ENCODE results near the gene WDR45B.

Gene WDR45B

GRCh38 chr17:82675476-82676245 is 27.4 kb upstream of the WDR45B start:
- Histone ChIP-seq H3K27me3 (ENCODE audit: insufficient read depth, low read length) (no peaks in the 10 kb centered on the region), H3K27ac (ENCODE audit: low read depth, low read length) (no peak overlapping the region), H3K4me3 (ENCODE audit: low read depth, low read length) (no peak overlapping the region), H3K36me3 (ENCODE audit: insufficient read depth, low read length) (no peaks in the 10 kb centered on the region), H3K4me1 (ENCODE audit: control insufficient read depth, insufficient read depth, low read length, unreplicated experiment) (no peaks in the 10 kb centered on the region), H3K79me2 (ENCODE audit: control insufficient read depth, insufficient read depth, low read length, unreplicated experiment) (no peaks in the 10 kb centered on the region), H2AFZ (ENCODE audit: low read length, unreplicated experiment) (no peak overlapping the region)

GRCh38 chr17:82674656-82675475 is 26.6 kb upstream of the WDR45B start:
- Histone ChIP-seq H2AFZ (ENCODE audit: low read length, unreplicated experiment) (no peak overlapping the region), H3K4me1 (ENCODE audit: control insufficient read depth, insufficient read depth, low read length, unreplicated experiment) (no peaks in the 10 kb centered on the region), H3K4me3 (ENCODE audit: low read depth, low read length) (no peak overlapping the region), H3K79me2 (ENCODE audit: control insufficient read depth, insufficient read depth, low read length, unreplicated experiment) (no peaks in the 10 kb centered on the region), H3K27me3 (ENCODE audit: insufficient read depth, low read length) (no peaks in the 10 kb centered on the region), H3K36me3 (ENCODE audit: insufficient read depth, low read length) (no peaks in the 10 kb centered on the region), H3K27ac (ENCODE audit: low read depth, low read length) (no peak overlapping the region)

GRCh38 chr17:82670661-82671450 is 22.6 kb upstream of the WDR45B start:
- no peaks in the 10 kb centered on the region for H3K27me3 ChIP-seq (ENCODE audit: insufficient read depth, low read length)
- no peak overlapping the region for H3K27ac ChIP-seq (ENCODE audit: low read depth, low read length)
- no peaks in the 10 kb centered on the region for H3K36me3 ChIP-seq (ENCODE audit: insufficient read depth, low read length)
- no peak overlapping the region for H2AFZ ChIP-seq (ENCODE audit: low read length, unreplicated experiment)
- no peak overlapping the region for H3K4me3 ChIP-seq (ENCODE audit: low read depth, low read length)
- no peaks in the 10 kb centered on the region for H3K4me1 ChIP-seq (ENCODE audit: control insufficient read depth, insufficient read depth, low read length, unreplicated experiment)
- no peaks in the 10 kb centered on the region for H3K79me2 ChIP-seq (ENCODE audit: control insufficient read depth, insufficient read depth, low read length, unreplicated experiment)

GRCh38 chr17:82668631-82669099 is 20.4 kb upstream of the WDR45B start:
- Histone ChIP-seq H2AFZ (ENCODE audit: low read length, unreplicated experiment) (no peak overlapping the region), H3K36me3 (ENCODE audit: insufficient read depth, low read length) (no peaks in the 10 kb centered on the region), H3K27me3 (ENCODE audit: insufficient read depth, low read length) (no peaks in the 10 kb centered on the region), H3K27ac (ENCODE audit: low read depth, low read length) (no peak overlapping the region), H3K4me3 (ENCODE audit: low read depth, low read length) (no peak overlapping the region), H3K79me2 (ENCODE audit: control insufficient read depth, insufficient read depth, low read length, unreplicated experiment) (no peaks in the 10 kb centered on the region), H3K4me1 (ENCODE audit: control insufficient read depth, insufficient read depth, low read length, unreplicated experiment) (no peaks in the 10 kb centered on the region)

- Histone ChIP-seq H3K4me3 (ENCODE audit: low read depth, low read length) (no peak overlapping the region), H3K4me1 (ENCODE audit: control insufficient read depth, insufficient read depth, low read length, unreplicated experiment) (no peaks in the 10 kb centered on the region), H3K79me2 (ENCODE audit: control insufficient read depth, insufficient read depth, low read length, unreplicated experiment) (no peaks in the 10 kb centered on the region), H3K27ac (ENCODE audit: low read depth, low read length) (no peak overlapping the region), H3K36me3 (ENCODE audit: insufficient read depth, low read length) (no peaks in the 10 kb centered on the region), H2AFZ (ENCODE audit: low read length, unreplicated experiment) (no peak overlapping the region), H3K27me3 (ENCODE audit: insufficient read depth, low read length) (no peaks in the 10 kb centered on the region)
These were observed 19.9 kb upstream of the WDR45B start for GRCh38 chr17:82668024-82668630.

GRCh38 chr17:82667668-82668000 is 19.4 kb upstream of the WDR45B start:
- no peaks in the 10 kb centered on the region for H3K27me3 ChIP-seq (ENCODE audit: insufficient read depth, low read length)
- no peak overlapping the region for H3K4me3 ChIP-seq (ENCODE audit: low read depth, low read length)
- no peaks in the 10 kb centered on the region for H3K4me1 ChIP-seq (ENCODE audit: control insufficient read depth, insufficient read depth, low read length, unreplicated experiment)
- no peak overlapping the region for H2AFZ ChIP-seq (ENCODE audit: low read length, unreplicated experiment)
- no peaks in the 10 kb centered on the region for H3K79me2 ChIP-seq (ENCODE audit: control insufficient read depth, insufficient read depth, low read length, unreplicated experiment)
- no peak overlapping the region for H3K27ac ChIP-seq (ENCODE audit: low read depth, low read length)
- no peaks in the 10 kb centered on the region for H3K36me3 ChIP-seq (ENCODE audit: insufficient read depth, low read length)

GRCh38 chr17:82666931-82667667 is 18.9 kb upstream of the WDR45B start:
- Histone ChIP-seq H3K4me3 (ENCODE audit: low read depth, low read length) (no peak overlapping the region), H2AFZ (ENCODE audit: low read length, unreplicated experiment) (no peak overlapping the region), H3K36me3 (ENCODE audit: insufficient read depth, low read length) (no peaks in the 10 kb centered on the region)

GRCh38 chr17:82665891-82666290 is 17.6 kb upstream of the WDR45B start:
- Histone ChIP-seq H3K4me1 (ENCODE audit: control insufficient read depth, insufficient read depth, low read length, unreplicated experiment) (no peaks in the 10 kb centered on the region), H3K79me2 (ENCODE audit: control insufficient read depth, insufficient read depth, low read length, unreplicated experiment) (no peaks in the 10 kb centered on the region), H3K27me3 (ENCODE audit: insufficient read depth, low read length) (no peaks in the 10 kb centered on the region), H3K36me3 (ENCODE audit: insufficient read depth, low read length) (no peaks in the 10 kb centered on the region), H3K4me3 (ENCODE audit: low read depth, low read length) (no peak overlapping the region), H2AFZ (ENCODE audit: low read length, unreplicated experiment) (no peak overlapping the region), H3K27ac (ENCODE audit: low read depth, low read length) (no peak overlapping the region)

More at GRCh38 chr17:82666931-82667667, 18.9 kb upstream of the WDR45B start:
- H3K27me3 ChIP-seq (ENCODE audit: insufficient read depth, low read length), result no peaks in the 10 kb centered on the region
- no peak overlapping the region for H3K27ac ChIP-seq (ENCODE audit: low read depth, low read length)
- no peaks in the 10 kb centered on the region for H3K4me1 ChIP-seq (ENCODE audit: control insufficient read depth, insufficient read depth, low read length, unreplicated experiment)
- no peaks in the 10 kb centered on the region for H3K79me2 ChIP-seq (ENCODE audit: control insufficient read depth, insufficient read depth, low read length, unreplicated experiment)

GRCh38 chr17:82665217-82665616 is 17.0 kb upstream of the WDR45B start:
- Histone ChIP-seq H3K4me3 (ENCODE audit: low read depth, low read length) (no peak overlapping the region), H3K79me2 (ENCODE audit: control insufficient read depth, insufficient read depth, low read length, unreplicated experiment) (no peaks in the 10 kb centered on the region), H3K27me3 (ENCODE audit: insufficient read depth, low read length) (no peaks in the 10 kb centered on the region), H3K36me3 (ENCODE audit: insufficient read depth, low read length) (no peaks in the 10 kb centered on the region), H3K4me1 (ENCODE audit: control insufficient read depth, insufficient read depth, low read length, unreplicated experiment) (no peaks in the 10 kb centered on the region), H2AFZ (ENCODE audit: low read length, unreplicated experiment) (no peak overlapping the region), H3K27ac (ENCODE audit: low read depth, low read length) (no peak overlapping the region)
